ENCODE results near the gene RBBP4. TPM values are rescaled to one million over a fixed set of nuclear protein-coding genes. Genes with fewer than 3 reads are reported as not detected.

The RBBP4 gene
- 155 to 194 TPM (median 156 TPM) in 3 replicates for total RNA-seq
- long read RNA-seq, full-length matches to known transcripts, result 145 of 159 reads
- long read RNA-seq, partial matches to known transcripts, result 1 of 159 reads
- long read RNA-seq, other reads (novel, unspliced or antisense), result 13 of 159 reads

DNA sequence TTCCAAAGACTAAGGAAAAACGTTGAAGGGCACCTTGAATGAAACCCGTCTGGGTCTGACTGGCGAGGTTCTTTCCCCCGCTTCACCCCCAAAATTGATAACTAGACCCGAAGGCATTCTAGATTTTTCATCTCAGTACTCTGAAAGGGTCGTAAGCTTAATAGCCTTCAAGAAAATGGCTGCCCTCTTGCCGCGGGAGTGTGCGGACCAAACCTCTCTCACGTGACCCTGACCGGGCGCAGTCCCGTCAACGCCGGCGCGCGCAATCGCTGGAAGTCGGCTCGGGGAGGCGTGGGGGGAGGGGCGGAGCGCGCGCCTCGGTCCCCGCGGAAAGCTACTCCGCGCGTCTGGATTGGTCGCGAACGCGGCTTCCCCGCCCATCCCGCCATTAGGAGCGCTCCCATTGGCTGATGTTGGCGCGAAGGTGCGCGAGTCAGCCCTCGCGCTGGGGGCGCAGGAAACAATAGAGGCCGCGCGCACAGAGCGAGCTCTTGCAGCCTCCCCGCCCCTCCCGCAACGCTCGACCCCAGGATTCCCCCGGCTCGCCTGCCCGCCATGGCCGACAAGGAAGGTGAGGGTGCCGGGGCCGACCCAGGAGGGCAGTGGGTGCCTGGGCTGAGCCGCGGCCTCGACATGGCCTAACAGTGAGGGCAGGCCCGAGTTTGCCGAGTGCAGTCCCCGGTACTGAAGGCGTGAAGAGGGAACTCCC lies at the start of gene RBBP4:
Gene RBBP4, plus strand, starts transcription at position 457 of the 709 bp plus-strand sequence. Its CDS starts 99 bp downstream, at position 556.
- TF ChIP-seq, protein P1, sequence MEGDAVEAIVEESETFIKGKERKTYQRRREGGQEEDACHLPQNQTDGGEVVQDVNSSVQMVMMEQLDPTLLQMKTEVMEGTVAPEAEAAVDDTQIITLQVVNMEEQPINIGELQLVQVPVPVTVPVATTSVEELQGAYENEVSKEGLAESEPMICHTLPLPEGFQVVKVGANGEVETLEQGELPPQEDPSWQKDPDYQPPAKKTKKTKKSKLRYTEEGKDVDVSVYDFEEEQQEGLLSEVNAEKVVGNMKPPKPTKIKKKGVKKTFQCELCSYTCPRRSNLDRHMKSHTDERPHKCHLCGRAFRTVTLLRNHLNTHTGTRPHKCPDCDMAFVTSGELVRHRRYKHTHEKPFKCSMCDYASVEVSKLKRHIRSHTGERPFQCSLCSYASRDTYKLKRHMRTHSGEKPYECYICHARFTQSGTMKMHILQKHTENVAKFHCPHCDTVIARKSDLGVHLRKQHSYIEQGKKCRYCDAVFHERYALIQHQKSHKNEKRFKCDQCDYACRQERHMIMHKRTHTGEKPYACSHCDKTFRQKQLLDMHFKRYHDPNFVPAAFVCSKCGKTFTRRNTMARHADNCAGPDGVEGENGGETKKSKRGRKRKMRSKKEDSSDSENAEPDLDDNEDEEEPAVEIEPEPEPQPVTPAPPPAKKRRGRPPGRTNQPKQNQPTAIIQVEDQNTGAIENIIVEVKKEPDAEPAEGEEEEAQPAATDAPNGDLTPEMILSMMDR (IDR thresholded peaks at IDR 0.05), result peak; percentile 29
- Mint-ChIP-seq H3K27ac (ENCODE audit: unreplicated experiment) (peak within 1 kb of the TSS; percentile 99), H3K4me3 (ENCODE audit: unreplicated experiment) (peak within 1 kb of the TSS; percentile 92), H3K27me3 (ENCODE audit: low read depth) (no peaks in the 10 kb centered on the region), H3K9me3 (ENCODE audit: low read depth) (no peaks in the 10 kb centered on the region), H3K36me3 (ENCODE audit: low read depth) (peaks cover 10% of the 10 kb centered on the region), H3K4me1 (ENCODE audit: low read depth) (peaks cover 50% of the 10 kb centered on the region)
- DNase-seq (ENCODE audit: low spot score), result peak; percentile 98

DNA sequence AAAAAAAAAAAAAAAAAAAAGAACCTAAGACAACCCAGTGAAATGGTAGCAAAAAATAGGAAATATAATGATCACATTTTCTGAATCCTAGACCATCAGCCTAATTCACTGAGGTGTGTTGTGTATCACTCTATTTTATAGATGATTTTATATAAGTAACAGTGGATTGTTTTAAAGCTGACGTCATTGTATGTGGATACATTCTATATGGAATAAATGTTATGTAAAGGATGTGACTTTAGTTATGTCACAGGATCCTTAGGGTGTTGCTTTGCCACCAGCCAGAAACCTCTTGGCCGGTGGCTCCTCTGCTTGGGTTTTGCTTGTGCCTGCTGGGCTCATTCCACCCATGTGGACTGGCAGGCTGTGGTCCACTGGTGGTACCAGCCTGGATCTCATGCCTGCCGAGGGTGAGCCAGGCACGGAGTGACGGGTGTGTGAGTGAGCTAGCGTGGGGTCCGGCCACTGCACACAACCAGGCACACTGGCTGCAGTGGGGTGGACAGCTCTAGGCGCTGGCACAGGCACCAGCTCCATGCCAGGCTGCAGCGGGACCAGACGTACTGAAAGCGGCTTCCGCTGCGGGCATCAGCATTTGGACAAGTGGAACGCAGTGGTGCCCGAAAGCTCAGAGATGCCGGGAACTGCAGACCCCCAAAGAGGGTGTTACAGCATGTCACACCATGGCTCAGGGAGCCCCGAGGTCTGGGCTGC lies 45.1 kb upstream of the RBBP4 start:
- Mint-ChIP-seq H3K4me1 (ENCODE audit: low read depth) (no peaks in the 10 kb centered on the region), H3K27me3 (ENCODE audit: low read depth) (no peaks in the 10 kb centered on the region), H3K27ac (ENCODE audit: unreplicated experiment) (no peak overlapping the region), H3K9me3 (ENCODE audit: low read depth) (no peaks in the 10 kb centered on the region), H3K4me3 (ENCODE audit: unreplicated experiment) (no peak overlapping the region), H3K36me3 (ENCODE audit: low read depth) (peaks cover 3% of the 10 kb centered on the region)
- no peak for DNase-seq (ENCODE audit: low spot score)
- TF ChIP-seq, protein P1 (IDR thresholded peaks at IDR 0.05), result no peak

DNA sequence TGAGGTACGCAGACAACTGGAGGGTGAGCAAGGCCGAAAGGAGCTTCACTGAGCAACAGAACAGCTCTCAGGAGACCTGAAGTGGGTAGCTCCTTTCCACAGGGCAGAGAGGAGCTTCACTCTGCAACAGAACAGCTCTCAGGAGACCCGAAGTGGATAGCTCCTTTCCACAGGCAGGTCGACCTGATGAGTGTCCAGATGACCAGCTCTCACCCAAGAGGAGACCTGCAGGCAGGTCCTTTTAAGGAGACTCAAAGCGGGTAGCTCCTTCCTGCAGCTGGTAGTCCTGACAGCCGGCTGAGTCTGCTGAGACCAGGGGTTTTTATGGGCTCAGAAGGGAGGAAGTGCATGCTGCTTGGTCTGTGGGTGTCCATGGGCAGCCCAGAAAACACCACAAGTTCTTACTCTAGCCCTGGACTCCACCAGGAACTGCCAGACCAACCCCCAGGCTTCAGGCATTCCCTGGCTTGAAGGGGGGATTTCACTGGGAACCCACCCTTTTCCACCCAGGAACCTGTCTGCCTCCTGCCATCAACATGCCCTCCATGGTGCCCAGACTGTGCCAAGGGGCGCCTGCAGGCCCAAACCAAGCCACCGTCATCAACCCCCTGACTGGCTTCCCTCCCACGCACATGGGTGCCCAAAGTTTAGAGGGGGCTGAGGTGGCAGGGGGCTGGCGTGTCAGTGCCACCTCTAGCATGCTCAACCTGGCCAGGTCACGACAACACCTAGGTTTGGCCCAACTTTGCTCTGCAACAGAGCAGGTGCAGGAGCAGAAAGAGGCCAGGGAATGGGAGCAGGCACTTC lies 44.2 kb upstream of the RBBP4 start:
- Mint-ChIP-seq H3K27me3 (ENCODE audit: low read depth) (no peaks in the 10 kb centered on the region), H3K4me1 (ENCODE audit: low read depth) (no peaks in the 10 kb centered on the region), H3K27ac (ENCODE audit: unreplicated experiment) (no peak overlapping the region), H3K4me3 (ENCODE audit: unreplicated experiment) (no peak overlapping the region), H3K36me3 (ENCODE audit: low read depth) (peaks cover 3% of the 10 kb centered on the region), H3K9me3 (ENCODE audit: low read depth) (no peaks in the 10 kb centered on the region)
- TF ChIP-seq, protein P1 (IDR thresholded peaks at IDR 0.05), result no peak
- no peak for DNase-seq (ENCODE audit: low spot score)

DNA sequence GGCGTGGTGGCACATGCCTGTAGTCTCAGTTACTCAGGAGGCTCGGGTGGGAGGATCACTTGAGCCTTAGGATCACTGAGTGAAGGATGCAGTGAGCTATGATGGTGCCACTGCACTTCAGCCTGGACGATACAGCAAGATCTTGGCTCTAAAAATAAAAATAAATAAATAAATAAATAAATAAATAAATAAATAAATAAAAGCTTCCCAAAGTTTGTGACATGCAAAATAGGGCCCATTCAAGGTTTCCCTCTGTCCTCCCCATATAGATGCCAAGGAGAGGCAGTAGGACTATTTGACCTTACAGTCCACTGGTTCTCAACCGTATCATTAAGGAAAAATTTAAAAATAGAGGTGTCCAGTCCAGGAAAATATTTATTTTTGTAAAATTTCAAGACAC lies 41.8 kb upstream of the RBBP4 start:
- Mint-ChIP-seq H3K9me3 (ENCODE audit: low read depth) (no peaks in the 10 kb centered on the region), H3K27ac (ENCODE audit: unreplicated experiment) (no peak overlapping the region), H3K4me3 (ENCODE audit: unreplicated experiment) (no peak overlapping the region)

More for the DNA sequence above, 41.8 kb upstream of the RBBP4 start:
- Mint-ChIP-seq H3K27me3 (ENCODE audit: low read depth) (no peaks in the 10 kb centered on the region), H3K36me3 (ENCODE audit: low read depth) (no peaks in the 10 kb centered on the region), H3K4me1 (ENCODE audit: low read depth) (peaks cover 6% of the 10 kb centered on the region)
- no peak for DNase-seq (ENCODE audit: low spot score)
- TF ChIP-seq, protein P1 (IDR thresholded peaks at IDR 0.05), result no peak
